Measurements from ENCODE around the gene MAMSTR. TPM values are rescaled to one million over a fixed set of nuclear protein-coding genes. Genes with fewer than 3 reads are reported as not detected.

Gene MAMSTR
- total and polyA plus RNA-seq, 8 donors, result 0.46 to 3.6 (median 1.5) TPM; not detected in 3

DNA sequence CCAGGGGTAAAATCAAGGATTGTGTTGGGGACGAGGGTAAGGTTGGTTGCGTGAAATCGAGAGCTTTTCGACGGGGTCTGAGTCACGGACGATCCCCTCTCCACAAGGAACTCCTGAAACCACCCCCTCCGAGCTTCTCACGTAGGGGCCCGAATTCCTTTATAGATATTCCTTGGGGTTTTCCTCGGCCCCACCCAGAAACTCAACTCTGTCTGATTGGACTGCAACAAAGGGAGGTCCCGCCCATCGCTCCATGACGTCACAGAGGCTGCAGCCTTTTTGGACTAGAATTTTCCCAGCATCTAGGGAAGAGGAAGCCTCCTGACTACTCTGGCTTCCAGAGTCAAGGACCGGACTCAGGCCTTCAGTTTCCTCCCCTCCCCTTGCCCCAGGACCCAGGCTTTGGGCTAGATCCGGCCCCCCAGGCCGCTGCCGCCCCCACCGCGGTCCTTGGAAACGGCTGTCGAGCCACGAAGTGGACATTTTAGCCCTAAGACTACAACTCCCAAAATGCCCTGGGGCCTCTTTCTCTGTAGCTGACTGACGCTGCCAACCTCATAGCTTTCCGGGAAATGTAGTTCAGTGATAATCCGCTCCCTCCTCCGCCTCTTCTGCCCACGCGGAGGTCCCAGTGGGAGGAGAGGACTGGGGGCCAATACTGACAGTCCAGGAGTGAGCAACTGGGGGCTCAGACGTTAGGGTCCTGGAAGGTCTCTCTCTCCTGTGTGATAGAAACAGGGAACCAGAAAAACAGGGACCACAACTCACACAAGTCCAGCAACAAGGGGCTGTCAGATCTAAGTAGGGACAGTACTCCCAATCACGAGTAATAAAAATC is 27.4 kb upstream of the MAMSTR start, which contains the start of gene IZUMO1:
Gene IZUMO1, minus strand, starts transcription at position 172 of the 838 bp plus-strand sequence. CDS start 1,050 bp downstream, outside the sequence.
- DNase-seq, result peak; percentile 61 to 94
- WGBS, 5 donors, result 16 to 45% (median 41%) methylated on average over 28 to 31 of the region's 31 CpGs
- Histone ChIP-seq H3K4me1 (peaks cover 9 to 40% (median 25%) of the 10 kb centered on the region in 4 donors), H3K27me3 (peaks cover 0 to 48% (median 0%) of the 10 kb centered on the region in 3 donors), H3K27ac (peak within 1 kb of the TSS; percentile 55 to 86 (median 72)), H3K36me3 (peaks cover 0 to 9% (median 0%) of the 10 kb centered on the region in 4 donors), H3K4me3 (peak within 1 kb of the TSS; percentile 11 to 41 (median 26)), H3K9me3 (no peaks in the 10 kb centered on the region)
- intact Hi-C loops (cut with DNase I; ENCODE audit: low total_unique reads), result loop anchor here (10.0 kb wide), 1 partner anchor 102 kb away; the partner anchor contains the start of gene CA11
- TF ChIP-seq POLR2AphosphoS5 (IDR thresholded peaks at IDR 0.05) (peak in 1 of 3 donors; percentile 17), POLR2A (IDR thresholded peaks at IDR 0.05) (no peak)

DNA sequence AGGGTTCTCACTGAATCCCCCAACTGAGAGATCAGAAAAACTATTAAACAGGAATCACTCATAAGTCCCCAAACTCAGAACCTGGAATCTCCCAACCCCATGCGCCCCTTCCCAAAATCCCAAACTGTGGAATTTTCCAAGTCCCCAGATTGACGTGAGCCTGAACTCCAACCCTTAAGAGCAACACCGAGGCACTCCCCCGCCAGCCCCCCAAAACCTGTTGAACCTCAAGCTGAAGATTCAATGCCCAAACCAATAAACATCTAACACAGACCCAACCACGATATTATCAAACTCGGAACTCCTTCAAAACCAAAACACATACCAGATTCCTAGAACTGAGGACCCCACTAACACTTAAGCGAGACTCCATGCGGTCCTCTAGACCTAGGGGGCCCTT is 26.6 kb upstream of the MAMSTR start:
- intact Hi-C loops (cut with DNase I; ENCODE audit: low total_unique reads), result loop anchor here (10.0 kb wide), 1 partner anchor 101 kb away; the partner anchor contains the start of gene CA11
- no peak overlapping the region for H3K4me3 ChIP-seq
- TF ChIP-seq CTCF (IDR thresholded peaks at IDR 0.05) (no peak), POLR2A (IDR thresholded peaks at IDR 0.05) (no peak), EP300 (IDR thresholded peaks at IDR 0.05) (no peak), POLR2AphosphoS5 (IDR thresholded peaks at IDR 0.05) (no peak)
- H3K9me3 ChIP-seq, result no peaks in the 10 kb centered on the region
- H3K4me1 ChIP-seq, result peaks cover 9 to 43% (median 24%) of the 10 kb centered on the region in 4 donors
- H3K27ac ChIP-seq, result peak overlapping the region in 4 of 5 donors; percentile 58 to 86 (median 76)
- H3K36me3 ChIP-seq, result peaks cover 0 to 9% (median 0%) of the 10 kb centered on the region in 4 donors
- DNase-seq, result no peak
- whole genome bisulfite sequencing, 5 donors, result 80 to 84% (median 82%) methylated on average over 8 of the region's 8 CpGs
- peaks cover 0 to 40% (median 0%) of the 10 kb centered on the region in 3 donors for H3K27me3 ChIP-seq

DNA sequence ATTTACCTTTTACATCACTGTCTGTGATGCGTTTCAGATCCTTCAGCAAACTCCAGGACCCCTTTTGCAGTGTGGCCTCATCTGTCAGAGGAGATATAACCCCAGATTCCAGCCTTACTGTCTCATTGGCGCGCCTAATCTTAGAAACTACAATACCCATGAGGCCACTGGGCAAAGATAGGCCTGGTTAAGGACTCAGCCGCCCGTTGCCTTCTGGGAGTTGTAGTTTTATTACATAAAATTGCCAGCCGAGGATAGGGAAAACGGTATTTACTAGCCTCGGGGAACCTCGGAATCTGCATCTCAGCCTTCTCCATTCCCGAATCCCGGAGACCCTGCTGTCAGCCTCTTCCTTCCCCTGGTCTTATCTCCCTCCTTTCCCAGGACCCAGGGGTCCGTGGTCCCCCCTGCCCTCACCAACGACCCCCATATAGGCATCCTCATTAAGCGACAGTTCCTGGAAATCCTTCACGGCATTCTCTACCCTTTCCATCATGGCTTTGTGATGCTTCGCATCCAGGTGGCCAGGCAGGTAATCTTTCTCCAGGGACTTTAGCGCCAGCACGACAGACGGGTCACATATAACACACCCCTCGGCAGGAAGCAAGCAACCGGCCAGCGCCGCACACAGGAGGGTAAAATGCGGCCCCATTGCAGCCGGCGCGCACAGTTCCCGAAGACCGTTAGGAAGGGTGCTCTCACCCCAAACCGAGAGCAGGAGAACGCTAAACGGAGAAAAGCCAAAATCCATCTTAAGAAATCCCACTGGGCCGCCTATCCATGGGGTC is 25.9 kb upstream of the MAMSTR start:
- intact Hi-C loops (cut with DNase I; ENCODE audit: low total_unique reads), result loop anchor here (10.0 kb wide), 1 partner anchor 101 kb away; the partner anchor contains the start of gene CA11
- TF ChIP-seq CTCF (IDR thresholded peaks at IDR 0.05) (no peak), EP300 (IDR thresholded peaks at IDR 0.05) (no peak), POLR2A (IDR thresholded peaks at IDR 0.05) (no peak), POLR2AphosphoS5 (IDR thresholded peaks at IDR 0.05) (no peak)
- DNase-seq, result peak; percentile 63 to 85
- Histone ChIP-seq H3K4me1 (peaks cover 4 to 43% (median 25%) of the 10 kb centered on the region in 4 donors), H3K27ac (no peak overlapping the region), H3K27me3 (peaks cover 0 to 40% (median 0%) of the 10 kb centered on the region in 3 donors), H3K36me3 (peaks cover 0 to 9% (median 0%) of the 10 kb centered on the region in 4 donors), H3K4me3 (no peak overlapping the region), H3K9me3 (no peaks in the 10 kb centered on the region)
- WGBS, 5 donors, result 36 to 56% (median 48%) methylated on average over 33 of the region's 33 CpGs

GRCh38 chr19:48742096-48742495 is 22.6 kb upstream of the MAMSTR start:
- Histone ChIP-seq H3K27me3 (peaks cover 0 to 41% (median 0%) of the 10 kb centered on the region in 3 donors), H3K27ac (peak overlapping the region in 4 of 5 donors; percentile 77 to 83 (median 82)), H3K9me3 (no peaks in the 10 kb centered on the region), H3K36me3 (no peaks in the 10 kb centered on the region), H3K4me3 (no peak overlapping the region), H3K4me1 (peaks cover 27 to 56% (median 44%) of the 10 kb centered on the region in 4 donors)
- WGBS, 5 donors, result 85 to 91% (median 88%) methylated on average over 11 of the region's 11 CpGs
- DNase-seq, result no peak
- no peak for TF ChIP-seq EP300 (IDR thresholded peaks at IDR 0.05)
- TF ChIP-seq POLR2A (IDR thresholded peaks at IDR 0.05), result no peak
- no peak for TF ChIP-seq POLR2AphosphoS5 (IDR thresholded peaks at IDR 0.05)
- TF ChIP-seq CTCF (IDR thresholded peaks at IDR 0.05), result no peak
- intact Hi-C loops (cut with DNase I; ENCODE audit: low total_unique reads), result loop anchor here (10.0 kb wide), 1 partner anchor 97 kb away; the partner anchor contains the start of gene CA11

Measured in stomach (tissue), 9 donors.